Neuronal stem cell (in vitro differentiated cells): ENCODE data around the gene KIAA0232.

Experiments
- DNase-seq: peaks from one replicate; pipeline ENCODE4 v3.0.0-alpha.2; 2013; ENCODE audit warnings: low spot score
- H2AFZ ChIP-seq: one replicate; pipeline ENCODE4 v1.6.1; 2013; ENCODE audit warnings: mild to moderate bottlenecking, low read length, inconsistent platforms
- H2AK5ac ChIP-seq: 2 replicates; pipeline ENCODE4 v1.6.1; 2013; ENCODE audit warnings: low read depth, mild to moderate bottlenecking, inconsistent platforms, low read length, moderate library complexity, mixed read lengths
- H2BK120ac ChIP-seq: 2 replicates; pipeline ENCODE4 v1.6.1; 2013; ENCODE audit warnings: low read depth, mild to moderate bottlenecking, inconsistent platforms, low read length, moderate library complexity, mixed read lengths
- H2BK12ac ChIP-seq: one replicate; pipeline ENCODE4 v1.6.1; 2013; ENCODE audit warnings: low read length, inconsistent platforms
- H2BK15ac ChIP-seq: 2 replicates; pipeline ENCODE4 v1.6.1; 2013; ENCODE audit warnings: mild to moderate bottlenecking, low read length, inconsistent platforms, mixed read lengths
- H2BK5ac ChIP-seq: one replicate; pipeline ENCODE4 v1.6.1; 2013; ENCODE audit warnings: inconsistent platforms, mild to moderate bottlenecking, low read length, moderate library complexity
- H3K14ac ChIP-seq: one replicate; pipeline ENCODE4 v1.6.1; 2013; ENCODE audit warnings: low read length, inconsistent platforms
- H3K18ac ChIP-seq: 2 replicates; pipeline ENCODE4 v1.6.1; 2013; ENCODE audit warnings: low read length, inconsistent platforms
- H3K23ac ChIP-seq: 2 replicates; pipeline ENCODE4 v1.6.1; 2013; ENCODE audit warnings: low read depth, mild to moderate bottlenecking, mixed read lengths, low read length, inconsistent platforms; ENCODE audit not compliant: poor library complexity
- H3K27ac ChIP-seq: replicated peaks from 3 replicates; pipeline ENCODE4 v1.5.1; 2013; ENCODE audit warnings: low read length, inconsistent platforms
- H3K27me3 ChIP-seq, 3 experiments: 2 replicates each; pipeline ENCODE4 v1.6.1; 2013; ENCODE audit warnings: low read length in 3 of 3, mild to moderate bottlenecking in 2 of 3, inconsistent platforms in 1 of 3, low read depth in 1 of 3, mixed read lengths in 1 of 3, moderate library complexity in 1 of 3; ENCODE audit not compliant: control insufficient read depth in 3 of 3, insufficient read depth in 3 of 3
- H3K36me3 ChIP-seq, 2 donors: replicated peaks in 1 of 2; 2 replicates each; pipeline ENCODE4 v1.6.1; 2013; ENCODE audit warnings: low read length in 2 of 2; ENCODE audit not compliant: control insufficient read depth in 2 of 2, insufficient read depth in 2 of 2
- H3K4ac ChIP-seq: 2 replicates; pipeline ENCODE4 v1.6.1; 2013; ENCODE audit warnings: inconsistent platforms, mild to moderate bottlenecking, low read length, moderate library complexity
- H3K4me1 ChIP-seq, 2 donors: 1 replicate in 1 of 2; 2 replicates in 1 of 2; pipeline ENCODE4 v1.6.1; 2013; ENCODE audit warnings: low read length in 2 of 2, low read depth in 1 of 2; ENCODE audit not compliant: control insufficient read depth in 2 of 2, insufficient read depth in 1 of 2
- H3K4me2 ChIP-seq: one replicate; pipeline ENCODE4 v1.6.1; 2013; ENCODE audit warnings: mild to moderate bottlenecking, low read length, inconsistent platforms; ENCODE audit not compliant: insufficient read depth, poor library complexity, severe bottlenecking
- H3K4me3 ChIP-seq, 2 donors: 2 replicates each; pipeline ENCODE4 v1.5.1; 2013; ENCODE audit warnings: low read length in 2 of 2, mild to moderate bottlenecking in 2 of 2, inconsistent platforms in 1 of 2, moderate library complexity in 1 of 2
- H3K79me1 ChIP-seq: one replicate; pipeline ENCODE4 v1.6.1; 2013; ENCODE audit warnings: low read depth, mild to moderate bottlenecking, inconsistent platforms, low read length, moderate library complexity
- H3K9ac ChIP-seq: one replicate; pipeline ENCODE4 v1.6.1; 2013; ENCODE audit warnings: mild to moderate bottlenecking, low read depth, low read length, inconsistent platforms; ENCODE audit not compliant: poor library complexity
- H3K9me3 ChIP-seq, 2 donors: replicated peaks in 1 of 2; 2 replicates each; pipeline versions ENCODE3 to v1.6.1; 2013; ENCODE audit warnings: low read length in 2 of 2, mild to moderate bottlenecking in 2 of 2, inconsistent platforms in 1 of 2, low read depth in 1 of 2, mixed read lengths in 1 of 2, moderate library complexity in 1 of 2; ENCODE audit not compliant: control insufficient read depth in 2 of 2, insufficient read depth in 1 of 2
- H4K8ac ChIP-seq: one replicate; pipeline ENCODE4 v1.6.1; 2013; ENCODE audit warnings: low read depth, mild to moderate bottlenecking, inconsistent platforms, low read length, moderate library complexity
- H4K91ac ChIP-seq: one replicate; pipeline ENCODE4 v1.6.1; 2013; ENCODE audit warnings: low read length, low read depth, mild to moderate bottlenecking, inconsistent platforms; ENCODE audit not compliant: poor library complexity
- WGBS, 2 donors: extraction: QIAGEN DNeasy Blood & Tissue Kit; methylation state at CpG; one replicate each; pipeline ENCODE4 v1.1.7; 2013; ENCODE audit warnings: missing lambda C conversion rate in 2 of 2, mixed read lengths in 1 of 2; ENCODE audit not compliant: insufficient read length in 2 of 2, insufficient replicate concordance in 1 of 2; ENCODE audit errors: extremely low coverage in 2 of 2; 5-methylcytosine and 5-hydroxymethylcytosine counted together

Gene KIAA0232

GRCh38 chr4:6815029-6815836 is 32.7 kb downstream of the KIAA0232 start:
- no peak overlapping the region for H4K8ac ChIP-seq
- no CpG with 5 or more reads among the region's 9 CpGs for WGBS, 2 donors
- no peaks in the 10 kb centered on the region for H3K4me1 ChIP-seq
- no peak overlapping the region for H3K18ac ChIP-seq
- no peak overlapping the region for H3K14ac ChIP-seq
- no peak for DNase-seq
- H3K79me1 ChIP-seq, result no peaks in the 10 kb centered on the region
- no peak overlapping the region for H3K9ac ChIP-seq
- H3K4ac ChIP-seq, result no peak overlapping the region
- no peak overlapping the region for H2AFZ ChIP-seq
- no peak overlapping the region for H2BK15ac ChIP-seq
- H2BK120ac ChIP-seq, result no peak overlapping the region
- H3K27me3 ChIP-seq, result no peaks in the 10 kb centered on the region
- H3K4me3 ChIP-seq, result no peak overlapping the region
- peaks cover 1 to 53% of the 10 kb centered on the region in 2 donors for H3K9me3 ChIP-seq
- no peak overlapping the region for H3K4me2 ChIP-seq
- H3K27ac ChIP-seq, result no peak overlapping the region
- H2BK5ac ChIP-seq, result no peak overlapping the region
- no peak overlapping the region for H2AK5ac ChIP-seq
- H2BK12ac ChIP-seq, result no peak overlapping the region
- H3K36me3 ChIP-seq, result peaks cover 2 to 47% of the 10 kb centered on the region in 2 donors
- no peak overlapping the region for H3K23ac ChIP-seq
- no peak overlapping the region for H4K91ac ChIP-seq

- H3K36me3 ChIP-seq, result peaks cover 3 to 50% of the 10 kb centered on the region in 2 donors
- H3K9ac ChIP-seq, result no peak overlapping the region
- no peak overlapping the region for H2AK5ac ChIP-seq
- H3K4me3 ChIP-seq, result no peak overlapping the region
- no peak overlapping the region for H2BK15ac ChIP-seq
- no peak overlapping the region for H3K27ac ChIP-seq
- H2BK12ac ChIP-seq, result no peak overlapping the region
- no CpG with 5 or more reads among the region's 1 CpG for WGBS, 2 donors
- H3K27me3 ChIP-seq, result no peaks in the 10 kb centered on the region
- H3K4me1 ChIP-seq, result no peaks in the 10 kb centered on the region
- H3K14ac ChIP-seq, result no peak overlapping the region
- H3K9me3 ChIP-seq, result peaks cover 5 to 64% of the 10 kb centered on the region in 2 donors
- H3K4me2 ChIP-seq, result no peak overlapping the region
- no peak overlapping the region for H2AFZ ChIP-seq
- H4K8ac ChIP-seq, result no peak overlapping the region
- no peak overlapping the region for H2BK5ac ChIP-seq
- no peak overlapping the region for H4K91ac ChIP-seq
- no peak overlapping the region for H3K4ac ChIP-seq
- no peak overlapping the region for H3K23ac ChIP-seq
- DNase-seq, result no peak
- H3K79me1 ChIP-seq, result no peaks in the 10 kb centered on the region
- no peak overlapping the region for H3K18ac ChIP-seq
- H2BK120ac ChIP-seq, result no peak overlapping the region
These were observed 36.8 kb downstream of the KIAA0232 start for GRCh38 chr4:6819295-6819694.

GRCh38 chr4:6820695-6821094 is 38.2 kb downstream of the KIAA0232 start:
- Histone ChIP-seq H3K14ac (no peak overlapping the region), H3K4ac (no peak overlapping the region), H2BK12ac (no peak overlapping the region), H3K4me2 (no peak overlapping the region), H2AK5ac (no peak overlapping the region), H2BK5ac (no peak overlapping the region), H3K79me1 (peaks cover 2% of the 10 kb centered on the region), H3K9ac (no peak overlapping the region), H2BK120ac (no peak overlapping the region), H3K18ac (no peak overlapping the region), H3K36me3 (peaks cover 8 to 57% of the 10 kb centered on the region in 2 donors), H3K23ac (no peak overlapping the region), H2BK15ac (no peak overlapping the region), H3K4me1 (no peaks in the 10 kb centered on the region), H3K4me3 (no peak overlapping the region), H2AFZ (no peak overlapping the region), H4K8ac (no peak overlapping the region), H4K91ac (no peak overlapping the region), H3K27ac (no peak overlapping the region), H3K27me3 (no peaks in the 10 kb centered on the region), H3K9me3 (peaks cover 5 to 56% of the 10 kb centered on the region in 2 donors)
- no CpG with 5 or more reads among the region's 1 CpG for WGBS, 2 donors
- DNase-seq, result no peak

- Histone ChIP-seq H2BK12ac (no peak overlapping the region), H3K14ac (no peak overlapping the region), H3K36me3 (peaks cover 12 to 64% of the 10 kb centered on the region in 2 donors), H3K4me2 (no peak overlapping the region), H3K27ac (no peak overlapping the region), H2BK120ac (no peak overlapping the region), H4K8ac (no peak overlapping the region), H3K79me1 (peaks cover 2% of the 10 kb centered on the region), H3K4ac (no peak overlapping the region), H3K9ac (no peak overlapping the region), H3K9me3 (peaks cover 3 to 25% of the 10 kb centered on the region in 2 donors), H2AK5ac (no peak overlapping the region), H2AFZ (no peak overlapping the region), H3K27me3 (no peaks in the 10 kb centered on the region), H2BK5ac (no peak overlapping the region), H3K18ac (no peak overlapping the region), H2BK15ac (no peak overlapping the region), H3K23ac (no peak overlapping the region), H3K4me1 (no peaks in the 10 kb centered on the region), H4K91ac (no peak overlapping the region), H3K4me3 (no peak overlapping the region)
- no peak for DNase-seq
- no CpG with 5 or more reads among the region's 2 CpGs for WGBS, 2 donors
These were observed 41.5 kb downstream of the KIAA0232 start for GRCh38 chr4:6824071-6824470.
